IPS-15b (cell line): ENCODE results near the gene ADM2.

Experiments used
- H3K27me3 ChIP-seq: one replicate; pipeline ENCODE4 v1.6.1; 2013; ENCODE audit warnings: low read length; ENCODE audit not compliant: control insufficient read depth, insufficient read depth
- H3K36me3 ChIP-seq: one replicate; pipeline ENCODE4 v1.6.1; 2013; ENCODE audit warnings: low read length; ENCODE audit not compliant: control insufficient read depth, insufficient read depth
- H3K4me1 ChIP-seq: one replicate; pipeline ENCODE4 v1.6.1; 2013; ENCODE audit warnings: mild to moderate bottlenecking, low read length; ENCODE audit not compliant: control insufficient read depth, insufficient read depth
- H3K4me3 ChIP-seq: one replicate; pipeline ENCODE4 v1.5.1; 2013; ENCODE audit warnings: low read depth, low read length
- H3K9ac ChIP-seq: one replicate; pipeline ENCODE4 v1.6.1; 2013; ENCODE audit warnings: low read depth, mild to moderate bottlenecking, low read length
- H3K9me3 ChIP-seq: one replicate; pipeline ENCODE4 v1.6.1; 2013; ENCODE audit warnings: mild to moderate bottlenecking, low read length; ENCODE audit not compliant: control insufficient read depth, insufficient read depth

ADM2 gene

GRCh38 chr22:50483977-50484853 is 2.9 kb downstream of the ADM2 start:
- Histone ChIP-seq H3K9me3 (no peaks in the 10 kb centered on the region), H3K4me1 (no peaks in the 10 kb centered on the region), H3K9ac (no peak overlapping the region), H3K4me3 (no peak overlapping the region), H3K27me3 (peaks cover 10% of the 10 kb centered on the region), H3K36me3 (no peaks in the 10 kb centered on the region)

GRCh38 chr22:50485221-50486131 is 4.1 kb downstream of the ADM2 start:
- Histone ChIP-seq H3K27me3 (peaks cover 2% of the 10 kb centered on the region), H3K4me1 (no peaks in the 10 kb centered on the region), H3K9ac (no peak overlapping the region), H3K36me3 (no peaks in the 10 kb centered on the region), H3K9me3 (no peaks in the 10 kb centered on the region), H3K4me3 (no peak overlapping the region)

GRCh38 chr22:50486561-50487289 is 5.4 kb downstream of the ADM2 start, which contains the start of gene MIOX:
MIOX (plus strand) TSS chr22:50486859; CDS start chr22:50486898, 39 bp downstream.
- Histone ChIP-seq H3K4me3 (no peak within 1 kb of the TSS), H3K36me3 (no peaks in the 10 kb centered on the region), H3K9ac (no peak within 1 kb of the TSS), H3K4me1 (no peaks in the 10 kb centered on the region), H3K27me3 (no peaks in the 10 kb centered on the region), H3K9me3 (no peaks in the 10 kb centered on the region)

- Histone ChIP-seq H3K4me3 (no peak overlapping the region), H3K9me3 (no peaks in the 10 kb centered on the region), H3K27me3 (no peaks in the 10 kb centered on the region), H3K36me3 (no peaks in the 10 kb centered on the region), H3K9ac (no peak overlapping the region), H3K4me1 (no peaks in the 10 kb centered on the region)
These were observed 6.1 kb downstream of the ADM2 start for GRCh38 chr22:50487290-50488005.

GRCh38 chr22:50488006-50488677 is 6.8 kb downstream of the ADM2 start:
- Histone ChIP-seq H3K4me1 (no peaks in the 10 kb centered on the region), H3K9ac (no peak overlapping the region), H3K27me3 (no peaks in the 10 kb centered on the region), H3K9me3 (no peaks in the 10 kb centered on the region), H3K36me3 (no peaks in the 10 kb centered on the region), H3K4me3 (no peak overlapping the region)

DNA sequence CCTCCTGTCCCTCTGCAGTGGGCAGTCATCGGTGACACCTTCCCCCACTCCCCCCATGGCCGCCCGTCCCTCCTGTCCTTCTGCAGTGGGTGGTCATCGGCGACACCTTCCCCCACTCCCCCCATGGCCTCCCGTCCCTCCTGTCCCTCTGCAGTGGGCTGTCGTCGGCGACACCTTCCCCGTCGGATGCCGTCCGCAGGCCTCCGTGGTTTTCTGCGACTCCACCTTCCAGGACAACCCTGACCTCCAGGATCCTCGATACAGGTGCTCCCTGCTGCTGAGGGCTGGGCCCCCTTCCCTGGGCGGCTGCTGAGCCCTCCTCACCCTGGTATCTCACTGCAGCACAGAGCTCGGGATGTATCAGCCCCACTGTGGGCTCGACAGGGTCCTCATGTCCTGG is 7.5 kb downstream of the ADM2 start:
- Histone ChIP-seq H3K27me3 (no peaks in the 10 kb centered on the region), H3K4me1 (no peaks in the 10 kb centered on the region), H3K9ac (no peak overlapping the region), H3K4me3 (no peak overlapping the region), H3K36me3 (no peaks in the 10 kb centered on the region), H3K9me3 (no peaks in the 10 kb centered on the region)

DNA sequence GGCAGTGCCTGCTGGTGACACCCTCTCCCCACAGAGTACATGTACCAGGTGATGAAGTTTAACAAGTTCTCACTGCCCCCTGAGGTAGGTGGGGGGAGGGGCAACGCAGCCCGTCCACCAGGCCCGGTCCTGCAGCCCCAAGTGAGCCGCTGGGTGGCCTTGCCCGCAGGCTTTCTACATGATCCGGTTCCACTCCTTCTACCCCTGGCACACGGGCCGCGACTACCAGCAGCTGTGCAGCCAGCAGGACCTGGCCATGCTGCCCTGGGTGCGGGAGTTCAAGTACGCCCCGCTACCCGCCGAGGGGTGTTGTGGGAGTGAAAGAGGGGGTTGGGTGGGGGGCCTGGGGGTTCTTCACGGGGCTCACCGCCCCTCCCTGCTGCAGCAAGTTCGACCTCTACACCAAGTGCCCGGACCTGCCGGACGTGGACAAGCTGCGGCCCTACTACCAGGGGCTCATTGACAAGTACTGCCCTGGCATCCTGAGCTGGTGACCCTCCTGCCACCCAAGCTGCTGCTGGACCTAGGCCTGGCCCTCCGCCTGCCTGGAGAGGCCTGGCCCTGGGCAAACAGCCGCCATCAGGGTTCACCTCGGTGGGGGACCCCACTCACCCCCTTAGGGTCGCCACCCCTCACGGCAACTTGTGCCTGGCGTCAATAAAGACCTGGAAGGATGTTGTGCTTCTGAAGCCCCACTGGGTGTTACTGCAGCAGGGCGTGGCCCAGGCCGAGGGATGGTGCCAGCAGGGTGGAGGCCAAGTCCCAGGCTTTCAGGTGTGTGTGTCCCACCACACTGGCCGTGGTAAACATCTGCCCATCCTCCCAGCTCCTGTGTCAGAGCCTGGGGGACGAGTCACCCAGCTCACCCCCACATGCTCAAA is 8.3 kb downstream of the ADM2 start:
- H3K4me3 ChIP-seq = no peak overlapping the region
- no peaks in the 10 kb centered on the region for H3K27me3 ChIP-seq
- H3K9me3 ChIP-seq = no peaks in the 10 kb centered on the region
- no peaks in the 10 kb centered on the region for H3K36me3 ChIP-seq
- no peak overlapping the region for H3K9ac ChIP-seq
- H3K4me1 ChIP-seq = no peaks in the 10 kb centered on the region

- Histone ChIP-seq H3K4me3 (no peak overlapping the region), H3K9me3 (no peaks in the 10 kb centered on the region), H3K9ac (no peak overlapping the region), H3K36me3 (no peaks in the 10 kb centered on the region), H3K27me3 (no peaks in the 10 kb centered on the region), H3K4me1 (no peaks in the 10 kb centered on the region)
These were observed 9.4 kb downstream of the ADM2 start for GRCh38 chr22:50490531-50491308.

- no peaks in the 10 kb centered on the region for H3K27me3 ChIP-seq
- no peaks in the 10 kb centered on the region for H3K9me3 ChIP-seq
- H3K9ac ChIP-seq = no peak overlapping the region
- H3K4me3 ChIP-seq = no peak overlapping the region
- no peaks in the 10 kb centered on the region for H3K4me1 ChIP-seq
- no peaks in the 10 kb centered on the region for H3K36me3 ChIP-seq
These were observed 15.8 kb downstream of the ADM2 start for GRCh38 chr22:50497093-50497492.
